Brain microvascular endothelial cell (primary cell): ENCODE measurements around the gene SRP9.
"Not testable (repeated sequence)": the region's sequence is repeated elsewhere in the genome, so short reads cannot be mapped to it uniquely, and the experiment has no call there.

Experiments
- DNase-seq: peaks from one replicate; pipeline ENCODE4 v3.0.0-alpha.2; 2020
- H3K27ac ChIP-seq: fragments of 250-450 bp; sonication (Bioruptor Pico); 2 replicates; pipeline ENCODE4 v1.5.1; 2020; ENCODE audit warnings: mild to moderate bottlenecking, moderate library complexity
- H3K27me3 ChIP-seq: fragments of 250-450 bp; sonication (Bioruptor Pico); replicated peaks from 2 replicates; pipeline ENCODE4 v1.5.1; 2020; ENCODE audit warnings: mild to moderate bottlenecking
- H3K36me3 ChIP-seq: fragments of 250-450 bp; sonication (Bioruptor Pico); replicated peaks from 2 replicates; pipeline ENCODE4 v1.5.1; 2020; ENCODE audit warnings: mild to moderate bottlenecking
- H3K4me3 ChIP-seq: 2 replicates; pipeline ENCODE4 v1.5.1; 2011; ENCODE audit warnings: low read depth, mild to moderate bottlenecking, control low read depth, low read length, moderate library complexity
- CTCF ChIP-seq: IDR thresholded peaks from 2 replicates; pipeline ENCODE4 v1.5.1; 2011; ENCODE audit warnings: low read depth, mild to moderate bottlenecking, moderate library complexity, low read length, control low read depth, inconsistent platforms; ENCODE audit errors: missing control alignments
- in situ Hi-C: cut with HindIII; loops from 2 replicates; pipeline ENCODE4 v1.10.0; 2017; ENCODE audit warnings: low sequenced_read_pairs, low pct_ligation_motif_present

The SRP9 gene

GRCh38 chr1:225827076-225827475 is 49.5 kb downstream of the SRP9 start:
- in situ Hi-C loops: no loop called here
- H3K27me3 ChIP-seq: no peaks in the 10 kb centered on the region
- no peak for TF ChIP-seq CTCF

GRCh38 chr1:225828706-225829345 is 51.2 kb downstream of the SRP9 start:
- peaks cover 3% of the 10 kb centered on the region for H3K36me3 ChIP-seq
- H3K27me3 ChIP-seq: no peaks in the 10 kb centered on the region
- in situ Hi-C loops: no loop called here
- no peak overlapping the region for H3K27ac ChIP-seq
- no peak for DNase-seq
- no peak for TF ChIP-seq CTCF
- H3K4me3 ChIP-seq: no peak overlapping the region

More at GRCh38 chr1:225827076-225827475, 49.5 kb downstream of the SRP9 start:
- no peak for DNase-seq
- no peak overlapping the region for H3K27ac ChIP-seq
- no peak overlapping the region for H3K4me3 ChIP-seq
- H3K36me3 ChIP-seq: peaks cover 3% of the 10 kb centered on the region

- Histone ChIP-seq H3K4me3 (no peak overlapping the region), H3K27me3 (no peaks in the 10 kb centered on the region), H3K27ac (no peak overlapping the region), H3K36me3 (peaks cover 3% of the 10 kb centered on the region)
- TF ChIP-seq CTCF: no peak
- DNase-seq: no peak
- in situ Hi-C loops: no loop called here
Measured at GRCh38 chr1:225830841-225831240, 53.2 kb downstream of the SRP9 start.

- Histone ChIP-seq H3K4me3 (no peak overlapping the region), H3K27me3 (no peaks in the 10 kb centered on the region), H3K27ac (no peak overlapping the region), H3K36me3 (peaks cover 3% of the 10 kb centered on the region)
- in situ Hi-C loops: no loop called here
- DNase-seq: no peak
- no peak for TF ChIP-seq CTCF
Measured at GRCh38 chr1:225834417-225835329, 57.0 kb downstream of the SRP9 start.

GRCh38 chr1:225835856-225836255 is 58.2 kb downstream of the SRP9 start:
- in situ Hi-C loops: no loop called here
- Histone ChIP-seq H3K4me3 (no peak overlapping the region), H3K27me3 (no peaks in the 10 kb centered on the region), H3K36me3 (peaks cover 3% of the 10 kb centered on the region), H3K27ac (no peak overlapping the region)
- TF ChIP-seq CTCF: no peak
- no peak for DNase-seq

GRCh38 chr1:225836296-225836695 is 58.7 kb downstream of the SRP9 start:
- H3K36me3 ChIP-seq, H3K27ac ChIP-seq, DNase-seq, H3K27me3 ChIP-seq, in situ Hi-C loops, H3K4me3 ChIP-seq: not testable (repeated sequence)
